ENCODE measurements around the gene NIM1K. TPM values are rescaled to one million over a fixed set of nuclear protein-coding genes. Genes with fewer than 3 reads are reported as not detected.
A peak's percentile ranks its signal among the peaks of the same experiment; 100 is the strongest.

NIM1K gene
- total RNA-seq, 3 donors from 2014 or later, result 0.29 to 0.48 (median 0.33) TPM

DNA sequence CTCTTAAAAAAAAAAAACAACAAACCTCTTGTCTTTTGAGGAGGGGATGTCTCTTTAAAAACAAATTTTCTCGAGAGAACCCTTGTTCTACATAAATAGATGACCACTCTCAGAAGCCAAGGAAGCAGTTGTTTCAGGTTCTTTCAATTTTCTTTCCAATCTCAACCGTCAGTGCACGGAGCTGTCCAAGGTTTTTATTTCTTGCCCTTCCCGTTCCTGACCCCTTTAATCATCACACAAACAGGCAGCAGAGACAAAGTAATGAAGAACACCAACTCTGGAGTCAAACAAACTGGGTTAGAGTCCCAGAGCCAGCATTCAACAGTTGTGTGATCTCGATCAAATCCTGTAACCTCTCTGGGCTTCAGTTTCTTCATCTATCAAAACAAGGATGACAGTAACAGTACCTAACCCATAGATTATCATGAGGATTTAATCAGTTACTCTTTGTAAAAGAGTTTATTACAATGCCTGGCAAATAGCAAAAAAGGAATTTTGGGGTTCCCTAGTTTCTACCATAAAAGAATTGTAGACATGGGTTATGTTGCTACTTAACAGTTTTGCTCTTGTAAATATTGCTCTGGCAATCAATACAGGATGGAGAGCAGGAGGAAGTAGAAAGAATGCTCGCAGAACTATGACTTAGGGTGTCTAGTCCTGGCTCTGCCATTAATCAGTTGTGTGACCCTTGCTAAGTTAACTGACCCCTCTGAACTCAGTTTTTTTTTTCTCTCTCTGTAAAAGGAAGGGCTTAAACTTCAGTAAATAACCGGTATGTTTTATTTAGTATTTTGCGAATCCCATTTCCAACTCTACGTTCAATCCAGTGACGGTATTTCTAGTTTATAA is 1.0 kb upstream of the NIM1K start:
- H3K9me3 ChIP-seq, result no peaks in the 10 kb centered on the region
- peak overlapping the region in 1 of 3 donors; percentile 54 for H3K4me3 ChIP-seq
- no peak for TF ChIP-seq POLR2AphosphoS5 (IDR thresholded peaks at IDR 0.05)
- TF ChIP-seq POLR2A (IDR thresholded peaks at IDR 0.05), result no peak
- TF ChIP-seq, protein P1, sequence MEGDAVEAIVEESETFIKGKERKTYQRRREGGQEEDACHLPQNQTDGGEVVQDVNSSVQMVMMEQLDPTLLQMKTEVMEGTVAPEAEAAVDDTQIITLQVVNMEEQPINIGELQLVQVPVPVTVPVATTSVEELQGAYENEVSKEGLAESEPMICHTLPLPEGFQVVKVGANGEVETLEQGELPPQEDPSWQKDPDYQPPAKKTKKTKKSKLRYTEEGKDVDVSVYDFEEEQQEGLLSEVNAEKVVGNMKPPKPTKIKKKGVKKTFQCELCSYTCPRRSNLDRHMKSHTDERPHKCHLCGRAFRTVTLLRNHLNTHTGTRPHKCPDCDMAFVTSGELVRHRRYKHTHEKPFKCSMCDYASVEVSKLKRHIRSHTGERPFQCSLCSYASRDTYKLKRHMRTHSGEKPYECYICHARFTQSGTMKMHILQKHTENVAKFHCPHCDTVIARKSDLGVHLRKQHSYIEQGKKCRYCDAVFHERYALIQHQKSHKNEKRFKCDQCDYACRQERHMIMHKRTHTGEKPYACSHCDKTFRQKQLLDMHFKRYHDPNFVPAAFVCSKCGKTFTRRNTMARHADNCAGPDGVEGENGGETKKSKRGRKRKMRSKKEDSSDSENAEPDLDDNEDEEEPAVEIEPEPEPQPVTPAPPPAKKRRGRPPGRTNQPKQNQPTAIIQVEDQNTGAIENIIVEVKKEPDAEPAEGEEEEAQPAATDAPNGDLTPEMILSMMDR (IDR thresholded peaks at IDR 0.05), result no peak
- H3K4me1 ChIP-seq, result peaks cover 0 to 4% of the 10 kb centered on the region in 2 donors
- DNase-seq (ENCODE audit: low spot score in 2 of 2), result no peak
- H3K36me3 ChIP-seq, result no peaks in the 10 kb centered on the region
- intact Hi-C loops (cut with DNase I; ENCODE audit: low total_unique reads), result no loop called here
- no peak overlapping the region for H3K27ac ChIP-seq
- no peaks in the 10 kb centered on the region for H3K27me3 ChIP-seq

DNA sequence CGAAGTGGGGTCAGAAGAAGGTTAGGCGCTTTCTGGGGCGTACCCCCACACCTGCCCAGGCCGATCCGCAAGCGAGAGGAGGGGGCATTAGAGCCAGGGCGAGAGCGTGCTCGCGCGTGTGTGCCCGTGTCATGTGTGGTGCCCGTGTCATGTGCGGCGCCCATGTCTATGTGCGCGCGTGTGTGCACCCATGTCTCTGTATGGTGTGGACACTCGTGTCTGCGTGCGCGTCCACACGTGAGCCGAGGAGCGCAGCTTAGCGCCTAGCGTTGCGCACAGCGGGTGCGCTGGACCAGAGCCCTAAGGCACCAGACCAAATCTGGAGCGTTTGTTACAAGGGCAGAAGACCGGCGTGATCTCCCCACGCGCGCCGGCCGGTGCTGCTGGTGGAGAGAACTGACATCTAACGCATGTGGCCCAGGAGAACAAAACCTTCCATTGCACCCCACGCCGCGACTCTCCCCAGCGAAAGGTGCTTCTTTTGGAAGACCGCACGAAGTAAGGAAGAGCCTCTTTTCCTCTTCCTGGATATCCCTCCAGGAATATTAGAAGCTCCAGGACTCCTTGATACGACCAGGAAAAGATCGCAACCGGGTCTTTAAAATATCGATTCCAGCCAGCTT is 644 bp downstream of the NIM1K start:
- Histone ChIP-seq H3K4me3 (peak overlapping the region; percentile 48 to 64 (median 54)), H3K36me3 (no peaks in the 10 kb centered on the region), H3K4me1 (peaks cover 0 to 4% of the 10 kb centered on the region in 2 donors), H3K27ac (peak overlapping the region in 1 of 2 donors; percentile 55), H3K27me3 (no peaks in the 10 kb centered on the region), H3K9me3 (no peaks in the 10 kb centered on the region)
- TF ChIP-seq, protein P1 (IDR thresholded peaks at IDR 0.05), result no peak
- no peak for TF ChIP-seq POLR2AphosphoS5 (IDR thresholded peaks at IDR 0.05)
- no peak for TF ChIP-seq POLR2A (IDR thresholded peaks at IDR 0.05)
- intact Hi-C loops (cut with DNase I; ENCODE audit: low total_unique reads), result no loop called here
- no peak for DNase-seq (ENCODE audit: low spot score in 2 of 2)

DNA sequence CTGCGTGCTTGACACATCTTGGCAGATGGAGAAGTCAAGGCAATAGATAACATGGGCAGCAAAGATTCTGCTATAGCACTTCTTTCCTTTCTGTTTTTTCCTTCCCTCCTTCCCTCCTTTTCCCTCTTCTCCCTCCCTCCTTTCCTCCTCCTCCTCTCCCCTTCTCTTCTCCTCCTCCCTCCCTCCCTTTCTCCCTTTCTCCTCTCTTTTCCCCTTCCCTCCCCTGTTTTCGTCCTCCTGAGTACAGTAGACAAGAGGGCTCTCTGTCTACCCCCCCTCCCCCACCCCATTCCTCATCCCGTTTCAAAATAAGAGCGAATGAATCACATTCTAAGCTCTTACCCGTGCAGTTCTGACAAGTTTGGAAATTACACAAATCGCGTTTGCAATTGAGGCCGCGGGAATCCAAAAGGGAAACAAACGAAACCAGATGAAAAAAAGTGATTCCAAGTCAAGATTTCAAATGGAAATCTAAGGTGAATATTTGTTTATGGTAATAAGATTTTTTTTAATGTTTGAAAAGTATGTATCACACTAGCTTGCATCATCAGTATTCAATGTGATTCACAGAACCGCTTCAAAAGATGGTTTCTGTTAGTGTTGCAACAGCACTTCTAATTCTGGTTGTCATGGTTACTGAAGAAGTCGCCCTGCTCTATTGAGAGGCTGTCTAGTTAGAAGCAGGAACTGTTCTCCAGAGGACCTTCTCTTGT is 1.3 kb downstream of the NIM1K start:
- intact Hi-C loops (cut with DNase I; ENCODE audit: low total_unique reads), result no loop called here
- H3K27ac ChIP-seq, result peak overlapping the region in 1 of 2 donors; percentile 55
- no peak for DNase-seq (ENCODE audit: low spot score in 2 of 2)
- peak overlapping the region; percentile 48 to 64 (median 54) for H3K4me3 ChIP-seq
- H3K36me3 ChIP-seq, result no peaks in the 10 kb centered on the region
- H3K27me3 ChIP-seq, result no peaks in the 10 kb centered on the region
- no peaks in the 10 kb centered on the region for H3K9me3 ChIP-seq
- TF ChIP-seq, protein P1 (IDR thresholded peaks at IDR 0.05), result no peak
- TF ChIP-seq POLR2AphosphoS5 (IDR thresholded peaks at IDR 0.05) (no peak), POLR2A (IDR thresholded peaks at IDR 0.05) (no peak)
- peaks cover 0 to 4% of the 10 kb centered on the region in 2 donors for H3K4me1 ChIP-seq

DNA sequence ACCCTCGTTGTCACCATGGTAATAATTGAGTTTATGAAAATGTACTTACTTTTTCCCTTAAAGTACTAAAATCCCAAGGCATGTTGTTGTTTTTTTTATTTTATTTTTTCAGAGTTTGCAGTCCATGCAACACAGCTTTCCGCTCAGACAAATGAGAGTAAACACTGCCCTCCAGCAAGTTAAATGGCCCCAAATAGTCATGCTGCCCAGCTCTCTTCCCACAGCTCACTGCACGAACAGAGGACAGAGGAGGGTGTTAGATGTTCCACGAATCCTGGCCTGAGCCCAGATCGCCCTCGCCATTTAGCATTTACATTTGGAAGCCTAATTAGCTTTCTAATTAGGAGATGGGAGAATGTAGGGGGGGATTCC is 1.9 kb downstream of the NIM1K start:
- Histone ChIP-seq H3K9me3 (no peaks in the 10 kb centered on the region), H3K36me3 (no peaks in the 10 kb centered on the region), H3K4me1 (peaks cover 0 to 4% of the 10 kb centered on the region in 2 donors), H3K4me3 (no peak overlapping the region), H3K27me3 (no peaks in the 10 kb centered on the region), H3K27ac (peak overlapping the region in 1 of 2 donors; percentile 49)
- intact Hi-C loops (cut with DNase I; ENCODE audit: low total_unique reads), result no loop called here
- DNase-seq (ENCODE audit: low spot score in 2 of 2), result no peak
- TF ChIP-seq, protein P1 (IDR thresholded peaks at IDR 0.05), result no peak
- TF ChIP-seq POLR2AphosphoS5 (IDR thresholded peaks at IDR 0.05), result no peak
- no peak for TF ChIP-seq POLR2A (IDR thresholded peaks at IDR 0.05)
